ENCODE results near the gene STUM. TPM values are rescaled to one million over a fixed set of nuclear protein-coding genes. Genes with fewer than 3 reads are reported as not detected.

Gene STUM
- total and polyA plus RNA-seq, 10 of the 15 experiments (the other 5 are each of a cell fraction or from before 2014, with no cell fraction given), result under 0.01 to 0.15 (median 0.09) TPM; not detected in 5

DNA sequence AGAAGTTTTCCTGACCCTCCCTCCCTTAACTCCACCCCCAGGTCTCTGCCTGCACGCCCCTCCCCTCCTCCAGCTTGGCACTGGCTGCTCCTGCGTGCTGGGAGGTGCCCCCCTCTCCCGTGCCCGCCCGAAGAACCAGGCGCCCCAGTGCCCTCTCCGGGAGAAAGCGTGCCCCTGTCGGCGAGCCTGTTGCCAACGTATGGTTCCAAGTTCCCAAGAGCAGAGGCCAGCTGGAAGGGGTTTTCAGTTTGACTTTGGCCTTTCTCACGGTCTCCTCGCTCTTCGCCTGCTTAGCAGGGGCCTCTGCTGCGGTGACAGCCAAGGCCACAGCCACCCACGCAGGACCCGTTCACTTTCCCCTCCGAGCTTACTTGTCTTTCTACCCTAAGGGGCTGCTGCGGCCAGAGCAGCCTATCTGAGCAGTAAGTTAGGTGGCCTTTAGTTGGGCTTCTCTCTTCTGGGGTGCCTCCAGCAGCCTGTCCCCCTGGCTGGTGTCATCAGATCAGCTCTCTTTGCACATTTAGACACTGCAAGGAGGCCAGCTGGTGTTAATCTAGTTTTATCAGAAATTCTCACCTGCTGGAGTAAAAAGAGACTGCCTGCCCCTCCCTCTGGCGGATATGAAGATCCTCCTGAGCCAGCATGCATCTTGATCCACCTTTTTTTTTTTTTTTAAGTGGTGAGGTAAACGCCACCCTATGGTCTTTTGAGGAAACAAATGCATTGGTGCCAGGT lies 1.5 kb downstream of the STUM start:
- in situ Hi-C loops (cut with MboI), result no loop called here
- TF ChIP-seq, protein P1, sequence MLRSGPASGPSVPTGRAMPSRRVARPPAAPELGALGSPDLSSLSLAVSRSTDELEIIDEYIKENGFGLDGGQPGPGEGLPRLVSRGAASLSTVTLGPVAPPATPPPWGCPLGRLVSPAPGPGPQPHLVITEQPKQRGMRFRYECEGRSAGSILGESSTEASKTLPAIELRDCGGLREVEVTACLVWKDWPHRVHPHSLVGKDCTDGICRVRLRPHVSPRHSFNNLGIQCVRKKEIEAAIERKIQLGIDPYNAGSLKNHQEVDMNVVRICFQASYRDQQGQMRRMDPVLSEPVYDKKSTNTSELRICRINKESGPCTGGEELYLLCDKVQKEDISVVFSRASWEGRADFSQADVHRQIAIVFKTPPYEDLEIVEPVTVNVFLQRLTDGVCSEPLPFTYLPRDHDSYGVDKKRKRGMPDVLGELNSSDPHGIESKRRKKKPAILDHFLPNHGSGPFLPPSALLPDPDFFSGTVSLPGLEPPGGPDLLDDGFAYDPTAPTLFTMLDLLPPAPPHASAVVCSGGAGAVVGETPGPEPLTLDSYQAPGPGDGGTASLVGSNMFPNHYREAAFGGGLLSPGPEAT (IDR thresholded peaks at IDR 0.05; ENCODE audit: low read depth), result no peak
- TF ChIP-seq MYB (IDR thresholded peaks at IDR 0.05; ENCODE audit: borderline replicate concordance, low read depth, low read length), result no peak
- no peak for TF ChIP-seq HCFC1 (IDR thresholded peaks at IDR 0.05; ENCODE audit: low read length)
- TF ChIP-seq KLF5 (IDR thresholded peaks at IDR 0.05; ENCODE audit: partially characterized antibody), result no peak
- TF ChIP-seq, protein P2, sequence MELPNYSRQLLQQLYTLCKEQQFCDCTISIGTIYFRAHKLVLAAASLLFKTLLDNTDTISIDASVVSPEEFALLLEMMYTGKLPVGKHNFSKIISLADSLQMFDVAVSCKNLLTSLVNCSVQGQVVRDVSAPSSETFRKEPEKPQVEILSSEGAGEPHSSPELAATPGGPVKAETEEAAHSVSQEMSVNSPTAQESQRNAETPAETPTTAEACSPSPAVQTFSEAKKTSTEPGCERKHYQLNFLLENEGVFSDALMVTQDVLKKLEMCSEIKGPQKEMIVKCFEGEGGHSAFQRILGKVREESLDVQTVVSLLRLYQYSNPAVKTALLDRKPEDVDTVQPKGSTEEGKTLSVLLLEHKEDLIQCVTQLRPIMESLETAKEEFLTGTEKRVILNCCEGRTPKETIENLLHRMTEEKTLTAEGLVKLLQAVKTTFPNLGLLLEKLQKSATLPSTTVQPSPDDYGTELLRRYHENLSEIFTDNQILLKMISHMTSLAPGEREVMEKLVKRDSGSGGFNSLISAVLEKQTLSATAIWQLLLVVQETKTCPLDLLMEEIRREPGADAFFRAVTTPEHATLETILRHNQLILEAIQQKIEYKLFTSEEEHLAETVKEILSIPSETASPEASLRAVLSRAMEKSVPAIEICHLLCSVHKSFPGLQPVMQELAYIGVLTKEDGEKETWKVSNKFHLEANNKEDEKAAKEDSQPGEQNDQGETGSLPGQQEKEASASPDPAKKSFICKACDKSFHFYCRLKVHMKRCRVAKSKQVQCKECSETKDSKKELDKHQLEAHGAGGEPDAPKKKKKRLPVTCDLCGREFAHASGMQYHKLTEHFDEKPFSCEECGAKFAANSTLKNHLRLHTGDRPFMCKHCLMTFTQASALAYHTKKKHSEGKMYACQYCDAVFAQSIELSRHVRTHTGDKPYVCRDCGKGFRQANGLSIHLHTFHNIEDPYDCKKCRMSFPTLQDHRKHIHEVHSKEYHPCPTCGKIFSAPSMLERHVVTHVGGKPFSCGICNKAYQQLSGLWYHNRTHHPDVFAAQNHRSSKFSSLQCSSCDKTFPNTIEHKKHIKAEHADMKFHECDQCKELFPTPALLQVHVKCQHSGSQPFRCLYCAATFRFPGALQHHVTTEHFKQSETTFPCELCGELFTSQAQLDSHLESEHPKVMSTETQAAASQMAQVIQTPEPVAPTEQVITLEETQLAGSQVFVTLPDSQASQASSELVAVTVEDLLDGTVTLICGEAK (IDR thresholded peaks at IDR 0.05; ENCODE audit: borderline replicate concordance), result no peak
- TF ChIP-seq ZZZ3 (IDR thresholded peaks at IDR 0.05; ENCODE audit: control insufficient read depth, insufficient read length, low read depth), result no peak
- TF ChIP-seq, protein P3, sequence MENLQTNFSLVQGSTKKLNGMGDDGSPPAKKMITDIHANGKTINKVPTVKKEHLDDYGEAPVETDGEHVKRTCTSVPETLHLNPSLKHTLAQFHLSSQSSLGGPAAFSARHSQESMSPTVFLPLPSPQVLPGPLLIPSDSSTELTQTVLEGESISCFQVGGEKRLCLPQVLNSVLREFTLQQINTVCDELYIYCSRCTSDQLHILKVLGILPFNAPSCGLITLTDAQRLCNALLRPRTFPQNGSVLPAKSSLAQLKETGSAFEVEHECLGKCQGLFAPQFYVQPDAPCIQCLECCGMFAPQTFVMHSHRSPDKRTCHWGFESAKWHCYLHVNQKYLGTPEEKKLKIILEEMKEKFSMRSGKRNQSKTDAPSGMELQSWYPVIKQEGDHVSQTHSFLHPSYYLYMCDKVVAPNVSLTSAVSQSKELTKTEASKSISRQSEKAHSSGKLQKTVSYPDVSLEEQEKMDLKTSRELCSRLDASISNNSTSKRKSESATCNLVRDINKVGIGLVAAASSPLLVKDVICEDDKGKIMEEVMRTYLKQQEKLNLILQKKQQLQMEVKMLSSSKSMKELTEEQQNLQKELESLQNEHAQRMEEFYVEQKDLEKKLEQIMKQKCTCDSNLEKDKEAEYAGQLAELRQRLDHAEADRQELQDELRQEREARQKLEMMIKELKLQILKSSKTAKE (IDR thresholded peaks at IDR 0.05; ENCODE audit: low read depth, poor library complexity, severe bottlenecking), result no peak
- no peak for TF ChIP-seq SPI1 (IDR thresholded peaks at IDR 0.05; ENCODE audit: borderline replicate concordance, insufficient read depth, low read depth, low read length)
- no peak for TF ChIP-seq WRNIP1 (IDR thresholded peaks at IDR 0.05; ENCODE audit: borderline replicate concordance, low read depth, low read length)
- TF ChIP-seq SMARCA5 (IDR thresholded peaks at IDR 0.05), result no peak
- TF ChIP-seq NFXL1 (IDR thresholded peaks at IDR 0.05; ENCODE audit: borderline replicate concordance), result no peak
- no peak for TF ChIP-seq YBX1 (IDR thresholded peaks at IDR 0.05)
- TF ChIP-seq, protein P4, sequence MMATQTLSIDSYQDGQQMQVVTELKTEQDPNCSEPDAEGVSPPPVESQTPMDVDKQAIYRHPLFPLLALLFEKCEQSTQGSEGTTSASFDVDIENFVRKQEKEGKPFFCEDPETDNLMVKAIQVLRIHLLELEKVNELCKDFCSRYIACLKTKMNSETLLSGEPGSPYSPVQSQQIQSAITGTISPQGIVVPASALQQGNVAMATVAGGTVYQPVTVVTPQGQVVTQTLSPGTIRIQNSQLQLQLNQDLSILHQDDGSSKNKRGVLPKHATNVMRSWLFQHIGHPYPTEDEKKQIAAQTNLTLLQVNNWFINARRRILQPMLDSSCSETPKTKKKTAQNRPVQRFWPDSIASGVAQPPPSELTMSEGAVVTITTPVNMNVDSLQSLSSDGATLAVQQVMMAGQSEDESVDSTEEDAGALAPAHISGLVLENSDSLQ (IDR thresholded peaks at IDR 0.05), result no peak
- no peak for TF ChIP-seq CHD1 (IDR thresholded peaks at IDR 0.05; ENCODE audit: low read depth, low read length)

More for the DNA sequence above, 1.5 kb downstream of the STUM start:
- no peak overlapping the region for H3K27ac ChIP-seq (ENCODE audit: control insufficient read depth, insufficient read depth)
- H3K9me3 ChIP-seq (replicated peaks; ENCODE audit: control insufficient read depth, insufficient read depth, low read length), result no peaks in the 10 kb centered on the region
- ChIA-PET SMC1A (ENCODE audit: uncharacterized antibody, unreplicated experiment) (interaction anchor here (0.6 to 1.6 kb wide), 3 partner anchors 17 to 193 kb away, joined by 3 to 4 read pairs (median 3); no protein-coding TSS in a partner anchor), POLR2A (interaction anchor here (0.7 kb wide), 1 partner anchor 1581 kb away, joined by 3 read pairs; no protein-coding TSS in a partner anchor), CTCF (interaction anchor here (0.9 to 1.6 kb wide), 4 partner anchors 9 to 278 kb away, joined by 3 to 8 read pairs (median 4); no protein-coding TSS in a partner anchor), RAD21 (ENCODE audit: unreplicated experiment) (interaction anchor here (1.1 kb wide), 1 partner anchor 17 kb away, joined by 3 read pairs; no protein-coding TSS in a partner anchor)
- H3K79me2 ChIP-seq (ENCODE audit: control insufficient read depth, insufficient read depth, low read length), result no peaks in the 10 kb centered on the region
- intact Hi-C loops (cut with micrococcal nuclease; ENCODE audit: unreplicated experiment), result loop anchor here (5.0 kb wide), 2 partner anchors 57 to 277 kb away; no protein-coding TSS in a partner anchor
- H3K4me2 ChIP-seq (ENCODE audit: control insufficient read depth, insufficient read depth), result 0 out of 2 replicates have a peak overlapping the region, but pooled peaks have one; percentile 12
- H3K9ac ChIP-seq (ENCODE audit: control insufficient read depth, insufficient read depth, low read length), result no peak overlapping the region
- ATAC-seq (peak; percentile 52), FAIRE-seq (peak; percentile 47), DNase-seq (ENCODE audit: low read depth, low spot score) (no peak)
- H3K27me3 ChIP-seq (replicated peaks in 1 of 2; ENCODE audit: control insufficient read depth in 2 of 2, insufficient read depth in 2 of 2, low read length in 1 of 2), result peaks cover 11 to 12% of the 10 kb centered on the region in 2 experiments; a peak in 3 of 4 replicates
- H3K4me1 ChIP-seq (ENCODE audit: control insufficient read depth, insufficient read depth, low read length), result peaks cover 9% of the 10 kb centered on the region
- no TSS peak for BruUV-seq (replicated peaks)
- WGBS (ENCODE audit: insufficient coverage, insufficient replicate concordance, low lambda C conversion rate, missing lambda C conversion rate), result 4% methylated on average over 21 of the region's 21 CpGs
- no peaks in the 10 kb centered on the region for H4K20me1 ChIP-seq (ENCODE audit: control insufficient read depth, insufficient read depth)
- 0 out of 2 replicates have a peak overlapping the region, but pooled peaks have one; percentile 48 for H3K4me3 ChIP-seq
- H3K36me3 ChIP-seq (ENCODE audit: control insufficient read depth in 2 of 2, insufficient read depth in 2 of 2, low read length in 1 of 2), result no peaks in the 10 kb centered on the region
- no peak overlapping the region for H2AFZ ChIP-seq (ENCODE audit: control insufficient read depth, low read depth, low read length)
